Stimulated activated naive B cell treated with anti-CD40 and anti-IgM and Interleukin-4, amounts not matched to agents 10 μg/mL and 1 μg/mL and 100 μg/mL, for 72 hours (primary cell): ENCODE data around the gene CCDC201.
A peak's percentile ranks its signal among the peaks of the same experiment; 100 is the strongest.

Experiments used
- ATAC-seq, 2 donors: fragments of 150-1000 bp; cut with Tn5 transposase; replicated peaks; 2 replicates each; pipeline ENCODE4 v1.10.0; 2021; ENCODE audit warnings: moderate library complexity in 1 of 2
- DNase-seq: peaks from one replicate; pipeline ENCODE4 v3.0.0; 2021
- H3K27ac Mint-ChIP-seq: one replicate; pipeline ENCODE4 v1.8.0; 2022; ENCODE audit warnings: mild to moderate bottlenecking, mixed read lengths
- H3K27me3 Mint-ChIP-seq, 2 donors: one replicate each; pipeline ENCODE4 v1.8.0; 2022; ENCODE audit warnings: mixed read lengths in 2 of 2
- H3K36me3 Mint-ChIP-seq, 2 donors: one replicate each; pipeline ENCODE4 v1.8.0; 2022; ENCODE audit warnings: mixed read lengths in 2 of 2, mild to moderate bottlenecking in 1 of 2
- H3K4me1 Mint-ChIP-seq, 2 donors: one replicate each; pipeline ENCODE4 v1.8.0; 2022; ENCODE audit warnings: mixed read lengths in 2 of 2, mild to moderate bottlenecking in 1 of 2
- H3K4me3 Mint-ChIP-seq, 2 donors: one replicate each; pipeline ENCODE4 v1.8.0; 2022; ENCODE audit warnings: mild to moderate bottlenecking in 2 of 2, mixed read lengths in 2 of 2, moderate library complexity in 1 of 2
- H3K9me3 Mint-ChIP-seq, 2 donors: one replicate each; pipeline ENCODE4 v1.8.0; 2022; ENCODE audit warnings: mixed read lengths in 2 of 2, mild to moderate bottlenecking in 1 of 2

The CCDC201 gene

DNA sequence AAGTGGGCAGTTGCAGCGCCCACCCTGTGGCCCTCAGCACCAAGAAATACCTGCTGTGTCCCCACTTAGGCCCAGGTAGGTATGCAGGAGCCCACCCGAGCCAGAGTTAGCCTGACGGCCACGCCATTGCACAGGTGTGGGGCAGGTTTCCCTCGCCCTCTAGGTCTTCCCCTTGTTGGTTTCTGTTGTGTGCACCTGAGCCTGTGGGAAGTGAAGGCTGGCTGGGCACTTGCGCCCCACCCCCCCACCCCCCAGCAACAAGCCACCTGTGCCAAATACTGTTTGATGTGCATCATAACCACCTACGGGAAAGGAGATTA, at the start of gene CCDC201:
Gene CCDC201, minus strand, starts transcription at position 48 of the 320 bp plus-strand sequence. CDS start 75 bp downstream, outside the sequence.
- Mint-ChIP-seq H3K4me3 (no peak within 1 kb of the TSS), H3K4me1 (no peaks in the 10 kb centered on the region), H3K27ac (no peak within 1 kb of the TSS), H3K36me3 (peaks cover 0 to 3% of the 10 kb centered on the region in 2 donors), H3K27me3 (peaks cover 14 to 18% of the 10 kb centered on the region in 2 donors), H3K9me3 (peaks cover 4 to 7% of the 10 kb centered on the region in 2 donors)
- DNase-seq (no peak), ATAC-seq (no peak)

DNA sequence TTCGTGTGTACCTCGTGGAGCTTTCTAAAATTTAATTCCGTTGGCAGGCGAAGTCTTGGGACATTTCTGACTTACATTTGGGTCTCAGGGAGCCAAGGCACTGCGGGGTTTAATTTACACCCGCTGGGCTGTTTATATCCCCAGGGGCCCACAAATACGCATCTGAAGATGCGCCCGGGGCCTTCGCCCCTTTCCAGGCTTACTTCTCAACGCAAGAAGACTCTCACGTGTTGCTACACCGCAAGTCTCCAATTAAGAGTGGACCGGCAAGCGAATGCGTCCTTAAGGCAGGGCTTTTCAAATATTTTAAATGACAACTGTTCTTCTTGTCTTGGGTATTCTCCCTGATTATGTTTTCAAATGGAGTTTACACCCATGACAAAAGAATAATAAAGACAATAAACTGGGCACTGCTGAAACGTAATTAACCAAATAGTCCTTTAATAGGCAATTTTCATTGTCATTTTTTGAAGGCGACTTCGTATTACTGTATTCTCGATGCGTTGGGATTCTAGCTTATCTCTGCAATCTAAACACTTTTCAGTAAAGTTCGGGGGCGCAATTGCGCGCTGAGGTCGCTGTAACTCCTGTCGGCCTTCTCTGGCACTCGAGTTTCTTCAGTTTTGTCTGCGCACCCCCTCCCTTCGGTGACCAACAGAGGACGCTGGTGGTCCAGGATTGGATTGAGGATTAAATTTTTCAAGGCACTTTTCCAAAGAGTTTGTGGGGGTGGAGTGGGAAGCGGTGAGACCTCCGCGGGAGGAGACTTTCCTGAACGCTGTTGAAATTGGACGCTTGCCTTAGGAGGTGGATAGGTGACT, 49.0 kb upstream of the CCDC201 start:
- ATAC-seq (no peak), DNase-seq (no peak)
- H3K27me3 Mint-ChIP-seq, result peaks cover 50 to 74% of the 10 kb centered on the region in 2 donors
- H3K36me3 Mint-ChIP-seq, result no peaks in the 10 kb centered on the region
- H3K9me3 Mint-ChIP-seq, result no peaks in the 10 kb centered on the region
- peak overlapping the region; percentile 29 to 47 for H3K4me3 Mint-ChIP-seq
- H3K27ac Mint-ChIP-seq, result peak overlapping the region; percentile 67
- peaks cover 12 to 29% of the 10 kb centered on the region in 2 donors for H3K4me1 Mint-ChIP-seq

DNA sequence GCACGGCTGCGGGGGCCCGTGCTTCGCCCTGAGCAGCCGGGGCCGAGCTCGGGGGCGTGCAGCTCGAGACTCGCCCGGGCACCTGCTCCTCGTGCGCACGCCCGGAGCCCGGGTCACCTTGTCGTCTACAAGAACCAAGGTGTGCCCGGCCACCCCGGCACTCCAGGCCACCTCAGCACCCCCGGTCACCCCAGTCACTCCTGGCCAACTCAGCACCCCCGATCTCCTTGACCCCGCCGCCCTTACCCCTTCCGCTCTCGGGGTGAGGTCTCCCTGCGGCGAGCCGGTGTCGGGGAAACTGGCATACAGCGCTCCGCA, 48.5 kb upstream of the CCDC201 start:
- Mint-ChIP-seq H3K4me3 (peak overlapping the region in 1 of 2 donors; percentile 47), H3K27ac (no peak overlapping the region), H3K36me3 (no peaks in the 10 kb centered on the region), H3K4me1 (peaks cover 12 to 29% of the 10 kb centered on the region in 2 donors), H3K27me3 (peaks cover 54 to 77% of the 10 kb centered on the region in 2 donors), H3K9me3 (no peaks in the 10 kb centered on the region)
- ATAC-seq, result no peak
- DNase-seq, result no peak

- H3K4me1 Mint-ChIP-seq, result peaks cover 12 to 29% of the 10 kb centered on the region in 2 donors
- DNase-seq (no peak), ATAC-seq (peak; percentile 10 to 35)
- H3K36me3 Mint-ChIP-seq, result no peaks in the 10 kb centered on the region
- H3K9me3 Mint-ChIP-seq, result no peaks in the 10 kb centered on the region
- peaks cover 57 to 77% of the 10 kb centered on the region in 2 donors for H3K27me3 Mint-ChIP-seq
- H3K4me3 Mint-ChIP-seq, result peak within 1 kb of the TSS; percentile 47 to 50
- peak within 1 kb of the TSS; percentile 67 for H3K27ac Mint-ChIP-seq
These were observed 47.9 kb upstream of the CCDC201 start, which contains the start of gene IGFBP3 for GRCh38 chr7:45920502-45921380. TSS of gene IGFBP3 (minus strand) at chr7:45921272. CDS start at chr7:45921140, 132 bp downstream.

GRCh38 chr7:45919993-45920459, 47.1 kb upstream of the CCDC201 start:
- peaks cover 12 to 29% of the 10 kb centered on the region in 2 donors for H3K4me1 Mint-ChIP-seq
- H3K4me3 Mint-ChIP-seq, result peak overlapping the region; percentile 33 to 50
- peaks cover 60 to 78% of the 10 kb centered on the region in 2 donors for H3K27me3 Mint-ChIP-seq
- no peaks in the 10 kb centered on the region for H3K9me3 Mint-ChIP-seq
- ATAC-seq, result no peak
- H3K27ac Mint-ChIP-seq, result peak overlapping the region; percentile 56
- no peak for DNase-seq
- no peaks in the 10 kb centered on the region for H3K36me3 Mint-ChIP-seq

DNA sequence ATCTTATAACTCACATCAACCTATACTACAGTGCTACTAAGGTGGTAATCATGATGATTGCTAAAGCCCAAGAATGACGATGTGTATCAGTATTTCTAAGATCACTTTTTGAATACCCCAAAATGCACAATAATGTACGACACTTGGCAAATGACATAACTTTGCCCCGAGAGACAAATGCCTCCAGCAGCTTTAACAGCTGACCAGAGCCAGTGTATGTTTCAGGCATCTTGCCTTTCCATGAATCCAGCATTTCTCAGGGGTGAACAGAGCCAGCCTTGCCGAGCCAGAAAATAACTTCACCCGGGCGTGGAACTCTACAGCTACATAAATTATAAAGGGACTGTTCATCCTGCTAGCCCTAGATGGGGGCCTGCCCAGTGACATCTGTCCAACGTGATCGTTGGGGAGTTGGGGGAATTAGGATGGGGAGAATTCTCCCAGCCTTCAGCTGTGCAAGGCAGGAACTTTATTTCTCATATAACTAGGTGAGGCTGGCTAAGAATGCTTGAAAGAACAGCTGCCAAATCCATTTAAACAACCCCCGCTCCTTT, 46.4 kb upstream of the CCDC201 start:
- Mint-ChIP-seq H3K27ac (no peak overlapping the region), H3K36me3 (no peaks in the 10 kb centered on the region), H3K4me3 (no peak overlapping the region), H3K9me3 (no peaks in the 10 kb centered on the region), H3K27me3 (peaks cover 55 to 71% of the 10 kb centered on the region in 2 donors), H3K4me1 (peaks cover 12 to 29% of the 10 kb centered on the region in 2 donors)
- DNase-seq, result no peak
- ATAC-seq, result no peak

DNA sequence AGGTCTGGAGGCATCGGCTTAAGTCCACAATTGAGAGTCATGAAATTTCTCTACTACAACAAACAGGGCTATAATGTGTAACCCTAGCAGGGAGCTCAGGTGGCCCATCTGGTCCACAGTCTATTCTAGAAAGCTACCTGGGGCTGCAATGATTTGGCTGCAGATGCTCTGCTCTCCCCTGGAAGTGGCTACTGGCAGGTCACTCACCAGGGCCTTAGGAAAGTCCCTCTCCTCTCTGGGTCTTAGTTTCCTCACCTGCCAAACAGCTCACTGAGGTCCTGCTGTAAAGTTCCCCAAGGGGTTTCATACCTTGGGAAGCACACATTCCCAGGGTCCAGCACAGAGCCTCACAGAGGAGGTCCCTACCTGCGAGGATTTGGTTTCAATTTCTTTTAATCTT, 45.7 kb upstream of the CCDC201 start:
- Mint-ChIP-seq H3K36me3 (no peaks in the 10 kb centered on the region), H3K4me1 (peaks cover 12 to 29% of the 10 kb centered on the region in 2 donors), H3K27me3 (peaks cover 54 to 69% of the 10 kb centered on the region in 2 donors), H3K27ac (no peak overlapping the region), H3K9me3 (no peaks in the 10 kb centered on the region), H3K4me3 (no peak overlapping the region)
- ATAC-seq, result no peak
- no peak for DNase-seq

DNA sequence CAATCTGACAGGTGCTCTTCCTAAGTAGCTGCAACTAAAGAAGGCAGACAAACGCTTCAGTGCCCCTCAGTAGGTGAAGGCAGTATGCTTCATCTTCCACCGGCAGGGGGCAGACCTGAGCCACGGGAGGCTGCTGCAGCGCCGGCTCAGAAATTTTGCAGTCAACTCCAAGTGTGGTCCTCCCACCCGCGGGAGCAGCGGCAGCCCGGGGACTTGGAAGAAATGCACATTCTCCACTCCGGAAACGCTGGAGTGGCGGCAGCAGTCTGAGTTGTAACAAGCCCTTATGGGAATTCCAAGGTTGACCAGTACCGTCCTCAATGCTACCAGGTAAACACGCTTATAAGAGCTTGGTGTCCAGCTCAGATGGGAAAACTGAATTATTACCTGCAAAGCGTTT, 44.8 kb upstream of the CCDC201 start:
- ATAC-seq (peak; percentile 69 to 74), DNase-seq (peak; percentile 49)
- Mint-ChIP-seq H3K36me3 (no peaks in the 10 kb centered on the region), H3K27me3 (peaks cover 50 to 69% of the 10 kb centered on the region in 2 donors), H3K27ac (no peak overlapping the region), H3K9me3 (no peaks in the 10 kb centered on the region), H3K4me3 (no peak overlapping the region), H3K4me1 (peaks cover 8 to 20% of the 10 kb centered on the region in 2 donors)

DNA sequence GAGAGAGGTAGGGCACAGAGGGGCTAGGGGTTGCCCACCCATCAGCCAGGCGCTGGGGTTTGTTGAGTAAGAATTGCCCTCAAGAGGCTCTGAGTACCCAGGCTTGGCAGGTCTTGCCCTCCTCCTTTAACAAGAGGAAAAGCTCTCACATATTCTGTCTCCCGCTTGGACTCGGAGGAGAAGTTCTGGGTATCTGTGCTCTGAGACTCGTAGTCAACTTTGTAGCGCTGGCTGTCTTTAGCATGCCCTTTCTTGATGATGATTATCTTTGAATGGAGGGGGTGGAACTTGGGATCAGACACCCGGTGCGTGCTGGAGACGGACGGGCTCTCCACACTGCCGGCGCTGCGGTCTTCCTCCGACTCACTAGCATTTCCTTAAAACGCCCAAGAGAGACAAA, 44.2 kb upstream of the CCDC201 start:
- H3K27me3 Mint-ChIP-seq, result peaks cover 45 to 63% of the 10 kb centered on the region in 2 donors
- no peak for DNase-seq
- H3K9me3 Mint-ChIP-seq, result no peaks in the 10 kb centered on the region
- no peak overlapping the region for H3K27ac Mint-ChIP-seq
- no peaks in the 10 kb centered on the region for H3K36me3 Mint-ChIP-seq
- peaks cover 4 to 14% of the 10 kb centered on the region in 2 donors for H3K4me1 Mint-ChIP-seq
- no peak overlapping the region for H3K4me3 Mint-ChIP-seq
- no peak for ATAC-seq

DNA sequence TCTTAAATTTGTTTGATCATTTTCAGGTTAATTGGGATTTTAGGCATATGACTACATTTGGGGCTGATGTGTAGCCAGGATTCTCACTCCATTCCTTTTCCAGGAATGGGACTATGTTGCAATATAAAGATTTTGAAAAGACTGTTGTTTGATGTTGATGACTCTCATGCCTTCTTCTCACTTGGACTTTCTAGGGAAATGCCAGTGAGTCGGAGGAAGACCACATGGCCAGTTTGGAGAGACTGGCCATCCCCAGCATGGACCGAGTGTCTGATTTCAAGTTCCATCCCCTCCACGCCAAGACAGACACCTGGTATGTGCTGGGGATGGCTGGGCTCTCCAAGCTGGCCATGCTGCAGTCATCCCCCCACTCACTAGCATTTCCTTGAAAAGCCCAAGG, 42.7 kb upstream of the CCDC201 start:
- H3K4me1 Mint-ChIP-seq, result peaks cover 4 to 12% of the 10 kb centered on the region in 2 donors
- peaks cover 49 to 63% of the 10 kb centered on the region in 2 donors for H3K27me3 Mint-ChIP-seq
- no peaks in the 10 kb centered on the region for H3K36me3 Mint-ChIP-seq
- no peak overlapping the region for H3K4me3 Mint-ChIP-seq
- no peaks in the 10 kb centered on the region for H3K9me3 Mint-ChIP-seq
- ATAC-seq (no peak), DNase-seq (no peak)
- H3K27ac Mint-ChIP-seq, result no peak overlapping the region

DNA sequence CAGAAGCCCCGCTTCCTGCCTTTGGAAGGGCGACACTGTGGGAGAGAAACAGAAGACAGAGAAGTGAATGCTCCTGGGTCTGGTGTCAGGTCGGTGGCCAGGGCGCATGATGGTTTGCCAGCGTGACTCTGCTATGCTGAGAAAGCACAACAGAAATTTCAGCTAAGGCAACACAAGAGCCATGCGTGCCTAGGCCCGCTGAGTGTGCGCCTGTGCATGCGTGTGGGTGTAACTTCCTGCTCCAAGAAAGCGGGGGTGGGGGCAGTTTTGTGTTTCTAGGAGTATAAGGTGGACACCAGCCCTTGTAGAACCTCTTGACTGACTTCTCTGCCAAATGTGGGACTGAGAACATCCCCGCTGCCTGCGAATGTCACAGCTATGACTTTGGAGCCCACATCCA, 42.0 kb upstream of the CCDC201 start:
- Mint-ChIP-seq H3K4me1 (peaks cover 0 to 6% of the 10 kb centered on the region in 2 donors), H3K4me3 (no peak overlapping the region), H3K27ac (no peak overlapping the region), H3K9me3 (no peaks in the 10 kb centered on the region), H3K27me3 (peaks cover 46 to 62% of the 10 kb centered on the region in 2 donors), H3K36me3 (no peaks in the 10 kb centered on the region)
- DNase-seq (no peak), ATAC-seq (no peak)

GRCh38 chr7:45912972-45913371, 40.1 kb upstream of the CCDC201 start:
- H3K27me3 Mint-ChIP-seq, result peaks cover 46 to 61% of the 10 kb centered on the region in 2 donors
- H3K4me3 Mint-ChIP-seq, result no peak overlapping the region
- H3K36me3 Mint-ChIP-seq, result peaks cover 0 to 3% of the 10 kb centered on the region in 2 donors
- no peak overlapping the region for H3K27ac Mint-ChIP-seq
- DNase-seq (no peak), ATAC-seq (no peak)
- H3K9me3 Mint-ChIP-seq, result peaks cover 5 to 6% of the 10 kb centered on the region in 2 donors
- H3K4me1 Mint-ChIP-seq, result peaks cover 0 to 6% of the 10 kb centered on the region in 2 donors

GRCh38 chr7:45911311-45911710, 38.4 kb upstream of the CCDC201 start:
- Mint-ChIP-seq H3K4me1 (no peaks in the 10 kb centered on the region), H3K27ac (no peak overlapping the region), H3K9me3 (peaks cover 5 to 6% of the 10 kb centered on the region in 2 donors), H3K27me3 (peaks cover 36 to 47% of the 10 kb centered on the region in 2 donors), H3K36me3 (peaks cover 0 to 3% of the 10 kb centered on the region in 2 donors), H3K4me3 (no peak overlapping the region)
- no peak for DNase-seq
- ATAC-seq, result no peak

GRCh38 chr7:45910855-45911254, 38.0 kb upstream of the CCDC201 start:
- peaks cover 5 to 6% of the 10 kb centered on the region in 2 donors for H3K9me3 Mint-ChIP-seq
- H3K4me1 Mint-ChIP-seq, result no peaks in the 10 kb centered on the region
- ATAC-seq (no peak), DNase-seq (no peak)
- no peak overlapping the region for H3K4me3 Mint-ChIP-seq
- H3K36me3 Mint-ChIP-seq, result peaks cover 0 to 3% of the 10 kb centered on the region in 2 donors
- H3K27ac Mint-ChIP-seq, result no peak overlapping the region
- peaks cover 31 to 42% of the 10 kb centered on the region in 2 donors for H3K27me3 Mint-ChIP-seq
